Breast epithelium (tissue), 4 donors: ENCODE data around the gene ST8SIA2. TPM values are rescaled to one million over a fixed set of nuclear protein-coding genes. Genes with fewer than 3 reads are reported as not detected.

Experiments
- DNase-seq, 2 donors: peaks; one replicate each; pipeline ENCODE4 v3.0.0-alpha.2; 2019; ENCODE audit warnings: low spot score in 2 of 2
- H3K27ac ChIP-seq, 2 donors: fragments of 200-600 bp; sonication (generic) in 1 of 2; one replicate each; pipeline ENCODE4 v1.5.1; 2016 to 2019; ENCODE audit warnings: mild to moderate bottlenecking in 1 of 2
- H3K27me3 ChIP-seq, 2 donors: fragments of 200-600 bp; sonication (generic) in 1 of 2; one replicate each; pipeline versions ENCODE4 v1.5.1 to v1.6.0; 2017 to 2019; ENCODE audit warnings: control low read depth in 1 of 2, mild to moderate bottlenecking in 1 of 2
- H3K36me3 ChIP-seq: fragments of 200-600 bp; one replicate; pipeline ENCODE4 v1.5.1; 2019
- H3K4me1 ChIP-seq, 2 donors: fragments of 200-600 bp; sonication (generic); one replicate each; pipeline ENCODE4 v1.5.1; 2016 to 2019; ENCODE audit warnings: control low read depth in 1 of 2
- H3K4me3 ChIP-seq, 3 donors: fragments of 200-600 bp; sonication (generic); 1 replicate in 2 of 3; 2 replicates in 1 of 3; pipeline ENCODE4 v1.5.1; 2016 to 2019; ENCODE audit warnings: mild to moderate bottlenecking in 3 of 3, moderate library complexity in 2 of 3
- H3K9me3 ChIP-seq, 2 donors: fragments of 200-600 bp; sonication (generic) in 1 of 2; one replicate each; pipeline ENCODE4 v1.5.1; 2016 to 2019; ENCODE audit warnings: control low read depth in 1 of 2
- CTCF ChIP-seq, 3 donors: fragments of 450-650 bp; IDR thresholded peaks; one replicate each; pipeline ENCODE4 v1.5.1; 2016 to 2017; ENCODE audit warnings: antibody characterized with exemption in 3 of 3, mild to moderate bottlenecking in 3 of 3, moderate library complexity in 3 of 3
- POLR2A ChIP-seq: fragments of 450-650 bp; IDR thresholded peaks from one replicate; pipeline ENCODE4 v1.6.1; 2016; ENCODE audit warnings: antibody characterized with exemption, mild to moderate bottlenecking, moderate library complexity
- POLR2AphosphoS5 ChIP-seq, 3 donors: sonication (generic); formaldehyde crosslinking; IDR thresholded peaks; one replicate each; pipeline ENCODE4 v1.6.1; 2017; ENCODE audit warnings: antibody characterized with exemption in 3 of 3
- intact Hi-C: fragments of 100-400 bp; cut with DNase I; formaldehyde crosslinking; loops from one replicate; pipeline ENCODE4 v1.15.1; 2023; ENCODE audit warnings: low total_unique reads
- total RNA-seq, 3 donors: library from RNA; depleted of rRNA; stranded (reverse); fragments of >200 nt; gene quantifications; one replicate each; pipeline ENCODE4 v1.1.0, GENCODE V29; 2016

Gene ST8SIA2
- total RNA-seq, 3 donors from 2014 or later: 0.59 to 0.66 TPM; not detected in 1

GRCh38 chr15:92395098-92395635 is 1.5 kb downstream of the ST8SIA2 start:
- Histone ChIP-seq H3K9me3 (no peaks in the 10 kb centered on the region), H3K36me3 (no peaks in the 10 kb centered on the region), H3K27me3 (peaks cover 2 to 61% of the 10 kb centered on the region in 2 donors), H3K4me1 (no peaks in the 10 kb centered on the region), H3K4me3 (peak overlapping the region in 2 of 3 donors; percentile 57 to 67), H3K27ac (no peak overlapping the region)
- no peak for TF ChIP-seq CTCF (IDR thresholded peaks at IDR 0.05)
- no peak for TF ChIP-seq POLR2AphosphoS5 (IDR thresholded peaks at IDR 0.05)
- TF ChIP-seq POLR2A: no peak
- intact Hi-C loops: no loop called here
- no peak for DNase-seq

GRCh38 chr15:92399271-92399950 is 5.7 kb downstream of the ST8SIA2 start:
- H3K27ac ChIP-seq: no peak overlapping the region
- H3K4me3 ChIP-seq: no peak overlapping the region
- peaks cover 0 to 22% of the 10 kb centered on the region in 2 donors for H3K27me3 ChIP-seq
- intact Hi-C loops: no loop called here
- TF ChIP-seq POLR2A (no peak), POLR2AphosphoS5 (IDR thresholded peaks at IDR 0.05) (no peak), CTCF (IDR thresholded peaks at IDR 0.05) (no peak)
- no peaks in the 10 kb centered on the region for H3K4me1 ChIP-seq
- H3K9me3 ChIP-seq: no peaks in the 10 kb centered on the region
- no peak for DNase-seq
- no peaks in the 10 kb centered on the region for H3K36me3 ChIP-seq

GRCh38 chr15:92400573-92400972 is 6.9 kb downstream of the ST8SIA2 start:
- Histone ChIP-seq H3K27ac (no peak overlapping the region), H3K27me3 (peaks cover 0 to 11% of the 10 kb centered on the region in 2 donors), H3K4me1 (no peaks in the 10 kb centered on the region), H3K9me3 (no peaks in the 10 kb centered on the region), H3K4me3 (no peak overlapping the region), H3K36me3 (no peaks in the 10 kb centered on the region)
- intact Hi-C loops: no loop called here
- TF ChIP-seq CTCF (IDR thresholded peaks at IDR 0.05): no peak
- TF ChIP-seq POLR2A: no peak
- TF ChIP-seq POLR2AphosphoS5 (IDR thresholded peaks at IDR 0.05): no peak
- DNase-seq: no peak

- Histone ChIP-seq H3K27ac (no peak overlapping the region), H3K27me3 (peaks cover 0 to 5% of the 10 kb centered on the region in 2 donors), H3K9me3 (no peaks in the 10 kb centered on the region), H3K4me3 (no peak overlapping the region), H3K36me3 (no peaks in the 10 kb centered on the region), H3K4me1 (no peaks in the 10 kb centered on the region)
- DNase-seq: no peak
- intact Hi-C loops: no loop called here
- TF ChIP-seq CTCF (IDR thresholded peaks at IDR 0.05): no peak
- no peak for TF ChIP-seq POLR2A
- no peak for TF ChIP-seq POLR2AphosphoS5 (IDR thresholded peaks at IDR 0.05)
Observed at GRCh38 chr15:92400980-92401787, 7.5 kb downstream of the ST8SIA2 start.

GRCh38 chr15:92402751-92403150 is 9.1 kb downstream of the ST8SIA2 start:
- Histone ChIP-seq H3K27ac (no peak overlapping the region), H3K4me1 (no peaks in the 10 kb centered on the region), H3K4me3 (no peak overlapping the region), H3K9me3 (no peaks in the 10 kb centered on the region), H3K27me3 (no peaks in the 10 kb centered on the region), H3K36me3 (no peaks in the 10 kb centered on the region)
- DNase-seq: no peak
- TF ChIP-seq CTCF (IDR thresholded peaks at IDR 0.05): no peak
- intact Hi-C loops: no loop called here
